AG04449 (cell line): ENCODE data around the gene CDK17.

Source experiments
- CTCF ChIA-PET: fragments of 350-600 bp; formaldehyde crosslinking; extraction: SDS; loops from one replicate; lab custom pipeline; 2021; ENCODE audit warnings: antibody characterized with exemption; lab: Yijun Ruan, JAX
- POLR2A ChIA-PET: fragments of 400-600, 350-600 bp; formaldehyde crosslinking; extraction: SDS; loops from one replicate; lab custom pipeline; 2020; ENCODE audit warnings: antibody characterized with exemption, inconsistent platforms; lab: Yijun Ruan, JAX
- DNase-seq: peaks from one replicate; pipeline ENCODE4 v3.0.0-alpha.2; 2010; ENCODE audit warnings: low read depth, low spot score
- H3K4me3 ChIP-seq: 2 replicates; pipeline ENCODE4 v1.5.1; 2011; ENCODE audit warnings: low read depth, mild to moderate bottlenecking, control low read depth, low read length
- TF ChIP-seq, protein P1 (sequence below): IDR thresholded peaks from one replicate; pipeline ENCODE4 v1.5.1; 2011; ENCODE audit warnings: mild to moderate bottlenecking, moderate library complexity, low read length, control low read depth, inconsistent platforms; ENCODE audit not compliant: insufficient read depth; ENCODE audit errors: missing control alignments

The CDK17 gene

DNA sequence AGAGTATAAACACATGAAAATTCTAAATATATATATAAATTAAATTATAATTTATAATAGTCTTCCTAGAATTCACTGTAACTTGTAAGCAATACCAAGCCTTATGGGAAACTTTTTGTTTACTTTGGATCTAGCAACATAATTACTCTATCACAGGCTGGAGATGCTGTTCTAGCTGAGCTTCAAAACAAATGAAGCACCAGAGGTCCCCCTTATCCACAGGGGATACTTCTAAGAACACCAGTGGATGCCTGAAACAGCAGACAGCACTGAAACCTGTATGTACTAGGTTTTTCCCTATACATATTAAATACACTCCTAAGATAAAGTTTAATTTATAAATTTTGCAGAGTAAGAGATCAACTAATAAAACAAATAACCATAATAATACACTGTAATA, 96.6 kb downstream of the CDK17 start:
- CTCF ChIA-PET = interaction anchor here (1.0 to 2.2 kb wide), 2 partner anchors 96 to 213 kb away, joined by 3 to 8 read pairs; no protein-coding TSS in a partner anchor
- no peak overlapping the region for H3K4me3 ChIP-seq

DNA sequence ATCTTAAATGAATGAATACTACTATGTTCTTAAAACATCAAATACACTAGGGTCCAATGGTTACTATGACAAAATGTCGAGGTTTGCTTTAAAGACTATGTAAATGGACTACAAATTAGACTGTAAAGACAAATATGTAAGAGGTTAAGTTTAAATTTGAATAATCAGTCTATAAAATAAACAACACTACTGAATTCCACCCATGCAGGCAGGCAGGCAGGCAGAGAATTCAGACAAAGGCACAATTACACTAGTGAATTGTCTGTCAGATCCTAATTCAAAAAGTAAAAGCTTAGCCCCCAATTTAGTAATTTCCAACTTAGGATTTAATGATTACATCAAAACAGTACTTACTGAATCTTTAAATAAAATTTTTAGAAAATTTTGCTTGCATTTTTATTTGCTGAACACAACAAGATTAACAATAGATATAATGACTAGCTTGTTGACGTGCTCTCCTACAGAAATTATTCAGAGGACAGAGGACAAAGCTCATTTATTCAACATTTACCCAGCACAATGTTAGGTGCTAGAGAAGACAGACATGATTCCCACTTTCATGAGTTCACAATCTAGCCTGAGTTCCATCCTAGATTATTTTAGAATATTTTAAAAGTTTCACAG, 97.4 kb downstream of the CDK17 start:
- no peak for DNase-seq
- H3K4me3 ChIP-seq = no peak overlapping the region
- ChIA-PET CTCF (interaction anchor here (0.9 to 2.2 kb wide), 3 partner anchors 26 to 214 kb away, joined by 3 to 8 read pairs (median 3); no protein-coding TSS in a partner anchor), POLR2A (no interaction called here)
- TF ChIP-seq, protein P1, sequence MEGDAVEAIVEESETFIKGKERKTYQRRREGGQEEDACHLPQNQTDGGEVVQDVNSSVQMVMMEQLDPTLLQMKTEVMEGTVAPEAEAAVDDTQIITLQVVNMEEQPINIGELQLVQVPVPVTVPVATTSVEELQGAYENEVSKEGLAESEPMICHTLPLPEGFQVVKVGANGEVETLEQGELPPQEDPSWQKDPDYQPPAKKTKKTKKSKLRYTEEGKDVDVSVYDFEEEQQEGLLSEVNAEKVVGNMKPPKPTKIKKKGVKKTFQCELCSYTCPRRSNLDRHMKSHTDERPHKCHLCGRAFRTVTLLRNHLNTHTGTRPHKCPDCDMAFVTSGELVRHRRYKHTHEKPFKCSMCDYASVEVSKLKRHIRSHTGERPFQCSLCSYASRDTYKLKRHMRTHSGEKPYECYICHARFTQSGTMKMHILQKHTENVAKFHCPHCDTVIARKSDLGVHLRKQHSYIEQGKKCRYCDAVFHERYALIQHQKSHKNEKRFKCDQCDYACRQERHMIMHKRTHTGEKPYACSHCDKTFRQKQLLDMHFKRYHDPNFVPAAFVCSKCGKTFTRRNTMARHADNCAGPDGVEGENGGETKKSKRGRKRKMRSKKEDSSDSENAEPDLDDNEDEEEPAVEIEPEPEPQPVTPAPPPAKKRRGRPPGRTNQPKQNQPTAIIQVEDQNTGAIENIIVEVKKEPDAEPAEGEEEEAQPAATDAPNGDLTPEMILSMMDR = no peak

More for the DNA sequence above, 96.6 kb downstream of the CDK17 start:
- TF ChIP-seq, protein P1 = no peak
- POLR2A ChIA-PET = no interaction called here
- DNase-seq = no peak

DNA sequence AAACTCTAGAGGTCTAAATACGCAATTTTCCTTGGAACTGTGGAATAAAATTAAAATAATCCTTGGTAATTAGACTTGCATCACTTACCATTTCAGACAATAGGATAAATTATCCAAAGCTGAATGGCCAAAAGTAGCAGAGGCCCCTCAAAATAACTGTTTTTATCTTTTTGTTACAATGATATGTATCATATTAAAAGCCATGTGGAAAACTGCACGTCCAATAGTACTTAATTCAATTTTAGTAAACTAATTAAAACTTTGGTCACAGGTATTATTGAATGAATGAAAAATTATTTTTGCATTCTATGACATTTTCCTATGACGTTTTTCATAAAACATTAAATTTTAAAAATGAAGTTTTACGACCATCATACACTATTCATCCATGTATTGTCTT, 98.5 kb downstream of the CDK17 start:
- TF ChIP-seq, protein P1 = no peak
- no peak overlapping the region for H3K4me3 ChIP-seq
- POLR2A ChIA-PET = no interaction called here
- no peak for DNase-seq
- CTCF ChIA-PET = interaction anchor here (0.9 kb wide), 1 partner anchor 61 kb away, joined by 3 read pairs; no protein-coding TSS in a partner anchor

DNA sequence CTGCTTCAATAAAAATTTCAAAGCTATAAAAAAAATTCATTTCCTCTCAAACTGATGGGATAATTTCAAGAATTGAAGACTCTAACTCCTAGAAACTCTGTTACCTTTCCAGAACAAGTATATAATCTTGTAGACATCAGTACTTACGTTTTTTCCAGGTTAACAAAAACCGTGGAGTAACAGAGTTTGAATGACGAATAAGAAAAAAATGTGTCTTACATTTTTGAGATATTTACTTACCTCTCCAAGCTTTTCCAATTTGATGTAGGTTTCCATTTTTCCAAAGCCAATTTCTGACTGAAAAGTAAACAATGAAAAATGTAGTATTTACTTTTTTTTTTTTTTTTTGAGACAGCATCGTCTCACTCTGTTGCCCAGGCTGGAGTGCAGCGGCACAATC, 100.2 kb downstream of the CDK17 start:
- H3K4me3 ChIP-seq = no peak overlapping the region
- no peak for DNase-seq
- ChIA-PET POLR2A (no interaction called here), CTCF (no interaction called here)
- TF ChIP-seq, protein P1 = no peak

DNA sequence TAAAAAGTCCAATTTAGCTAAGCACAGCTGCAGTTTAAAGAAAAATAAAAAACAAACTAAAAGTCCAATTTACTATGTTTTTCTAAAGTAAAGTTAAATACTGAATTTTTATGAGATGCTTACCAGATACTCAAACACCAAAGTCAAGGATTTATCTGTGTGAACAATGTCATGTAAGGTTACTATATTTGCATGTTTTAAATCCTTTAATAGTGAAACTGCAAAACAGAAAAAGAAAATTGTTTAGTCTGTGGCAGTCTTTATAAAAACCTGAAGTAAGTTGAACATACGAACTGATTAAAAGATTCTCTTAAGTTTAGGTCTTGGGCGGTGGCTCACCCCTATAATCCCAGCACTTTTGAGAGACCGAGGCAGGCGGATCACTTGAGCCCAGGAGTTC, 102.7 kb downstream of the CDK17 start:
- H3K4me3 ChIP-seq = no peak overlapping the region
- CTCF ChIA-PET = no interaction called here
- no peak for DNase-seq
- TF ChIP-seq, protein P1 = no peak
- POLR2A ChIA-PET = no interaction called here

DNA sequence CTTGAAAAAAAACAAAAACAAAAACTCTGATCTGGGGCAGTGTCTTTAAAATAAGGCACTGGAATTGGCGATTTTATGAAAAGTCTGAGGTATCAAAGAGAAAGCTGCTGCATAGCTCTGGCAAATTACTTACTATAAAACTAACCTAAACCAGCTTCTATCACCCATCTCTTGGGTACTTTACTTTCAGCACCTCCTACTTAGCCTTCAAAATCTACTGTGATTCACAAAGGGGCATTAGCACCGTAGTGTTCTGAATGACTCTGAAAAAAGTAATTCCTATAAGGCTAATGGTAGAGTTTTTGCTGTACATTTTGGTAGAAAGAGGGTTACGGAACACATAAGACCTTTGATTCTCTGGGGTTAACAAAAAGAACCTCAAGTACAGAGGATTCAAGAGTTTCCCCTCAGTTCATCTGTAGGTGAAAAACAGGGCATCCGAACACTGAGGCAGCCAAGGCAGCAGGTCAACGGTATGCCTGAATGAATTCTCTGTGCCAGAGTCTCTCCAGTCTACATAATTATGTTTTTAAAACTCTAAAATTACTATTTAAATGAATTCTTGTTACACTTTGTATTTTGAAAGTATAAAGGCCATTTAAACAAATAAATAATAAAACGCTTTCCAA, 104.6 kb downstream of the CDK17 start:
- POLR2A ChIA-PET = no interaction called here
- CTCF ChIA-PET = interaction anchor here (0.6 to 1.2 kb wide), 4 partner anchors 12 to 106 kb away, joined by 3 read pairs; no protein-coding TSS in a partner anchor
- no peak overlapping the region for H3K4me3 ChIP-seq

More for the DNA sequence above, 104.6 kb downstream of the CDK17 start:
- TF ChIP-seq, protein P1 = no peak
- no peak for DNase-seq
